ENCODE data around the gene GTSE1.

Gene GTSE1

DNA sequence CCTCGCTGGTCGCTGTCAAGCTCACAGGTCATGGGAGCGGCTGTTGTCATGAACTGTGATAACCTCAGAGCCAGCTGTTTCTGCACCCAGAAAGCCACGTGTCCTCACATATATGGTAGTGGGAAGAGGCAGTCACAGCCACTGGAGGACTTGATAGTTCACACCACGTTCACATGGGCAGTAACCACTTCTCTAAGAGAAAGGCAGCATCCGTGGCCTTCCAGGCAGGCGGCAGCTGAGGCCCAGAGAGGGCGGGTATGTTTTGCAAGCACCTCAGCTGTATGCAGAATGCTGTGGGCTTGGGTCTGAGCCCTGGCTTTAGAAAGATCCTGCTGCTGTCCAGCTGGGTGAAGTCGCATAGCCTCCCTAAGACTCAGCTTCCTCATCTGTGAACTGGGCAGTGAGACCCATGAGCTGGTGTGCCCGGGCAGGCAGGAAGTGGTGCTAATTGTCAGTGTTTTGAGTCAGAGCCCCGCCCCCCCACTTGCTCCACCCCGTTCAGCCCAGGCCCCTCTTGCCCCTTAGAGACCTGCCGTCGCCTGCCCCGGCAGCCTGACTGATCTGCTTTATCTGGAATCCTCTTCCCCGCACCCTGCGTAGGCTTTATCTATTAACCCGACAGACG, 15.6 kb upstream of the GTSE1 start:
- no peak for DNase-seq (ENCODE audit: low spot score)
- no peak overlapping the region for H3K4me3 ChIP-seq (ENCODE audit: severe bottlenecking)
- no peak for ATAC-seq (ENCODE audit: low read depth)
- H3K27ac ChIP-seq (ENCODE audit: poor library complexity, severe bottlenecking), result no peak overlapping the region
- H3K9me3 ChIP-seq (ENCODE audit: severe bottlenecking), result no peaks in the 10 kb centered on the region
- no peaks in the 10 kb centered on the region for H3K4me1 ChIP-seq (ENCODE audit: insufficient read depth, poor library complexity, severe bottlenecking)
- no peaks in the 10 kb centered on the region for H3K27me3 ChIP-seq (ENCODE audit: insufficient read depth, poor library complexity, severe bottlenecking)
- peaks cover 22% of the 10 kb centered on the region for H3K36me3 ChIP-seq (ENCODE audit: low read depth)
- TF ChIP-seq, protein P1, sequence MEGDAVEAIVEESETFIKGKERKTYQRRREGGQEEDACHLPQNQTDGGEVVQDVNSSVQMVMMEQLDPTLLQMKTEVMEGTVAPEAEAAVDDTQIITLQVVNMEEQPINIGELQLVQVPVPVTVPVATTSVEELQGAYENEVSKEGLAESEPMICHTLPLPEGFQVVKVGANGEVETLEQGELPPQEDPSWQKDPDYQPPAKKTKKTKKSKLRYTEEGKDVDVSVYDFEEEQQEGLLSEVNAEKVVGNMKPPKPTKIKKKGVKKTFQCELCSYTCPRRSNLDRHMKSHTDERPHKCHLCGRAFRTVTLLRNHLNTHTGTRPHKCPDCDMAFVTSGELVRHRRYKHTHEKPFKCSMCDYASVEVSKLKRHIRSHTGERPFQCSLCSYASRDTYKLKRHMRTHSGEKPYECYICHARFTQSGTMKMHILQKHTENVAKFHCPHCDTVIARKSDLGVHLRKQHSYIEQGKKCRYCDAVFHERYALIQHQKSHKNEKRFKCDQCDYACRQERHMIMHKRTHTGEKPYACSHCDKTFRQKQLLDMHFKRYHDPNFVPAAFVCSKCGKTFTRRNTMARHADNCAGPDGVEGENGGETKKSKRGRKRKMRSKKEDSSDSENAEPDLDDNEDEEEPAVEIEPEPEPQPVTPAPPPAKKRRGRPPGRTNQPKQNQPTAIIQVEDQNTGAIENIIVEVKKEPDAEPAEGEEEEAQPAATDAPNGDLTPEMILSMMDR (IDR thresholded peaks at IDR 0.05; ENCODE audit: poor library complexity, severe bottlenecking), result no peak

DNA sequence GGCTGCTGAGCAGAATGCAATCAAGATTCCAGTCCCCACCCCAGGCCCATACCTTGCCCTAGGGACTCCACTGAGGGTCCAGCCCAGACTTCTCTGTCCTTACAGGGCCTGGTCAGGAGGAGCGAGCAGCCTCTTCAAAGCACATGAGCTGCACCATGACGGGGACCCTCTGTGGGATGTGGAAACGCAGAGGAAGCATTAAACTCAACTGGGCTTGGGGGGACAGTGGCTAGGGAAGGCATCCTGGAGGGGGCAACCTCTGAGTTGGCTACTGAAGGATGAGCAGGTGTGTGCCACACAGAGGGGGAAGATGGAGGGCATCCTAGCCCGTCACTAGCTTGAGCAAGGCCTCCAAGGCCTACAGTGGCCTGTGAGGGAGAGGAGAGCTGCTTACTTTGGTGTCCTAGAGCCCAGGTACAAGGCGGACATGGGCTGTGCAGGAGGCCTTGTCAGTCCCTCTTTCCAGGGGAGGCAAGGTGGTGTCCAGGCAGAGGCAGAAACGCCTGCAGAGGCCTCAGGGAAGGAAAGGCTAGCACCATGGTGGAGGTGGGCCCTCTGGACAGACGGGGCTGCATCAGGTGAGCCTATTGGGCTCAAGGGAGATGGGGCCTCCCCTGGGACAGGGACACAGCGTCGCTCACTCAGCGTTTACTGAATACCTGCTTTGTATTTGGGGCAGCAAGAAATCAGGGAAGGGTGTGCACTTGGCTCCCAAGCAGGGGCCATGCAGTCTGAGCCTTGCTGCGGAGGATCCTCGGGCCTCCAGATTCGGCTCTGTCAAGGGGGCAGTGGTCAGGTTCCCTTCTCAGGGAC, 14.6 kb upstream of the GTSE1 start:
- H3K4me3 ChIP-seq (ENCODE audit: severe bottlenecking), result no peak overlapping the region
- no peaks in the 10 kb centered on the region for H3K4me1 ChIP-seq (ENCODE audit: insufficient read depth, poor library complexity, severe bottlenecking)
- peaks cover 22% of the 10 kb centered on the region for H3K36me3 ChIP-seq (ENCODE audit: low read depth)
- TF ChIP-seq, protein P1 (IDR thresholded peaks at IDR 0.05; ENCODE audit: poor library complexity, severe bottlenecking), result no peak
- H3K27me3 ChIP-seq (ENCODE audit: insufficient read depth, poor library complexity, severe bottlenecking), result no peaks in the 10 kb centered on the region
- H3K27ac ChIP-seq (ENCODE audit: poor library complexity, severe bottlenecking), result no peak overlapping the region
- no peaks in the 10 kb centered on the region for H3K9me3 ChIP-seq (ENCODE audit: severe bottlenecking)
- DNase-seq (ENCODE audit: low spot score), result no peak
- ATAC-seq (ENCODE audit: low read depth), result no peak

DNA sequence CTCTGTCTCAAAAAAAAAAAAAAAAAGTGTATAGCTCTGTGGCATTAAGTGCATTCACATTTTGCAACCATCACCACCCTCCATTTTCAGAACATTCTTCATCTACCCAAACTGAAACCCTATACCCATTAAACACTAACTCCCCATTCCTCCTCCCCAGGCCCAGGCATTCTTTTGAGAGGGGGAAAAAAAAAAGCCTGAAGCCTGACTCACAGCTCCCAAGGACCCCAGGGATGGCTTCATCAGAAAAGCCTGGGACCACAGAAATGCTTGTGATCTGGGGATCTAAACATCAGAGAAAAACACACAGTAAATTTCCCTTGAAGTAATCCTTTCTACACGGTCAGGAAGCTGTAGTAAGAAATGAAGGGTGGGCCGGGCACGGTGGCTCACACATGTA, 10.7 kb upstream of the GTSE1 start:
- DNase-seq (ENCODE audit: low spot score) (no peak), ATAC-seq (ENCODE audit: low read depth) (no peak)
- H3K36me3 ChIP-seq (ENCODE audit: low read depth), result peaks cover 14% of the 10 kb centered on the region
- no peaks in the 10 kb centered on the region for H3K4me1 ChIP-seq (ENCODE audit: insufficient read depth, poor library complexity, severe bottlenecking)
- H3K4me3 ChIP-seq (ENCODE audit: severe bottlenecking), result no peak overlapping the region
- H3K9me3 ChIP-seq (ENCODE audit: severe bottlenecking), result no peaks in the 10 kb centered on the region
- TF ChIP-seq, protein P1 (IDR thresholded peaks at IDR 0.05; ENCODE audit: poor library complexity, severe bottlenecking), result no peak
- H3K27ac ChIP-seq (ENCODE audit: poor library complexity, severe bottlenecking), result no peak overlapping the region
- H3K27me3 ChIP-seq (ENCODE audit: insufficient read depth, poor library complexity, severe bottlenecking), result no peaks in the 10 kb centered on the region

DNA sequence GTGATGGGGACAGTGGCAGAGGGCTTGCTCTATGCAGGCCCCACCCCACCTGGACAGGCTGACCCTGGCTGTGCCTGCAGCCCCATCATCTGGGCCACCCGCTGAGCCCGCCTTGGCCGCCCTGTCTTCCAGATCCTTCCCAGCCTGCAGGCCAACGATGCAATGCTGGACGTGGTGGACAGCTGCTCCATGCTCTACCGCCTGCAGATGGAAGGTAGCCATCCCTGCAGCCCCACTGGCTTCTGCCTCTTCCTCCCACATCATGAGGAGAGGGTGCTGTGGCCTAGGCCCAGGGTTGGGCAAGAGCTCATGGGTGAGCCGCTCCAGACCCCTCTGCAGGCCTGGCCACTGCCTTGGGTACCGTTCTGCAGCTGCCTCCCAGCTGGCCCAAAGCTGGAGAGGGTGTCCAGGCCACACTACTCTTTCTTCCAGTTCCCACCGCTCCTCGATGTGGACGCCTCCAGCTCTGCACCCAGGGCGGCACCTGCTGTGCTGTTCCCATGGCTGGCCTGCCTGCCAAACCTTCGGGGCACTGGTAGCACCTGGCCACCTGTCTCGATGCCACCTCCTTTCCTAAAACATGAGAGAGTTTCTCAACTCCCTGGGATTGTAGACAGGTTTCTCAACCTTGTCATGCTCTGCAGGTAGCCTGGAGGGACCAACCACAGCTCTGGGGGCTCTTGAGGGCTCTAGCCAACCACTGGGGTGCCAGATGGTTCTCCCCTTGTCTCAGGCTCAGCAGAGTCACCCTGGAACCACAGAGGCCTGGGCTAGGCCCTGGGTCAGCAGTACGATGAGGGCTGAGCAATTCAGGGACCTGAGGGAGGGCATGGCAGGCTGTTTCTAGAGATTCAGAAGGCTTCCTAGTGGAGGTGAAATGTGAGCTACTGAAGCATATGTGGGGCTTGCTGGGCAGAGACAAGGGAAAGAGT, 9.5 kb upstream of the GTSE1 start:
- DNase-seq (ENCODE audit: low spot score), result no peak
- no peaks in the 10 kb centered on the region for H3K4me1 ChIP-seq (ENCODE audit: insufficient read depth, poor library complexity, severe bottlenecking)
- peaks cover 16% of the 10 kb centered on the region for H3K36me3 ChIP-seq (ENCODE audit: low read depth)
- TF ChIP-seq, protein P1 (IDR thresholded peaks at IDR 0.05; ENCODE audit: poor library complexity, severe bottlenecking), result no peak
- no peak overlapping the region for H3K27ac ChIP-seq (ENCODE audit: poor library complexity, severe bottlenecking)
- no peaks in the 10 kb centered on the region for H3K9me3 ChIP-seq (ENCODE audit: severe bottlenecking)
- ATAC-seq (ENCODE audit: low read depth), result no peak
- no peak overlapping the region for H3K4me3 ChIP-seq (ENCODE audit: severe bottlenecking)
- H3K27me3 ChIP-seq (ENCODE audit: insufficient read depth, poor library complexity, severe bottlenecking), result no peaks in the 10 kb centered on the region

All from RWPE2 (cell line).